Measurements from ENCODE around the gene DICER1. TPM values are rescaled to one million over a fixed set of nuclear protein-coding genes. Genes with fewer than 3 reads are reported as not detected.

The DICER1 gene
- total and polyA plus RNA-seq, 3 donors from 2014 or later: 31.7 to 111 (median 88.1) TPM

DNA sequence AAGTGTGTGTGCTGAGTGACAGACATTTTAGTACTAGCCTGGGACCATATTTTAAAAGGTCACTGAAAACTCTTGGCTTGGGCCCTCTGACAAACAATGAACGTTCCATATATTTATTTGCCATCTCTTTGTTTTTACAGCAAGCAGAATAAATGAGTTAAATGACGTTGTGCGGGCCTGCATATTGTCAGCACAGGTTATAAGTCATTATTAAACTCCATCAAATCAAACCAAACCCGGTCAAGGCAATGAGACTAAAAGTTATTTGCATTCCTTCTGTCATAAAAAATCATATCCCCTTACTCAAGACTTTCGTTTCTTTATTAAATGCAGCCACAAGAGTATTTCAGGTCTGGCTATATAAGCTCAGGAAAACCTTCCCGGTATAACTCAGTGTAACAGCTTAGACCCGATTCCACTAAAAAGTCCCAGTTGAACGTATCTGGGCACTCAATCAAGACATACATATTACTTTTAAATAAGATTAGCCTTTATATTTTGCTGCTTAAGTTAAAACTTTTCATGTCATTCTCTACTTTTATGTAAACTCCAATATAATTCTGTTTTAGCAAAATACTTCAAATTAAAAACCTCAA is 84.9 kb downstream of the DICER1 start:
- no peak for DNase-seq
- Histone ChIP-seq H3K9me3 (no peaks in the 10 kb centered on the region), H3K27me3 (no peaks in the 10 kb centered on the region), H3K4me3 (no peak overlapping the region), H3K4me1 (no peaks in the 10 kb centered on the region), H3K27ac (no peak overlapping the region), H3K36me3 (ENCODE audit: low read depth, missing control alignments) (no peaks in the 10 kb centered on the region)
- WGBS, 2 donors: 74% methylated on average over 8 of the region's 8 CpGs
- intact Hi-C loops (cut with DNase I; ENCODE audit: low total_unique reads): no loop called here
- TF ChIP-seq, protein P1, sequence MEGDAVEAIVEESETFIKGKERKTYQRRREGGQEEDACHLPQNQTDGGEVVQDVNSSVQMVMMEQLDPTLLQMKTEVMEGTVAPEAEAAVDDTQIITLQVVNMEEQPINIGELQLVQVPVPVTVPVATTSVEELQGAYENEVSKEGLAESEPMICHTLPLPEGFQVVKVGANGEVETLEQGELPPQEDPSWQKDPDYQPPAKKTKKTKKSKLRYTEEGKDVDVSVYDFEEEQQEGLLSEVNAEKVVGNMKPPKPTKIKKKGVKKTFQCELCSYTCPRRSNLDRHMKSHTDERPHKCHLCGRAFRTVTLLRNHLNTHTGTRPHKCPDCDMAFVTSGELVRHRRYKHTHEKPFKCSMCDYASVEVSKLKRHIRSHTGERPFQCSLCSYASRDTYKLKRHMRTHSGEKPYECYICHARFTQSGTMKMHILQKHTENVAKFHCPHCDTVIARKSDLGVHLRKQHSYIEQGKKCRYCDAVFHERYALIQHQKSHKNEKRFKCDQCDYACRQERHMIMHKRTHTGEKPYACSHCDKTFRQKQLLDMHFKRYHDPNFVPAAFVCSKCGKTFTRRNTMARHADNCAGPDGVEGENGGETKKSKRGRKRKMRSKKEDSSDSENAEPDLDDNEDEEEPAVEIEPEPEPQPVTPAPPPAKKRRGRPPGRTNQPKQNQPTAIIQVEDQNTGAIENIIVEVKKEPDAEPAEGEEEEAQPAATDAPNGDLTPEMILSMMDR (IDR thresholded peaks at IDR 0.05): no peak
- no peak for TF ChIP-seq POLR2A (IDR thresholded peaks at IDR 0.05)

DNA sequence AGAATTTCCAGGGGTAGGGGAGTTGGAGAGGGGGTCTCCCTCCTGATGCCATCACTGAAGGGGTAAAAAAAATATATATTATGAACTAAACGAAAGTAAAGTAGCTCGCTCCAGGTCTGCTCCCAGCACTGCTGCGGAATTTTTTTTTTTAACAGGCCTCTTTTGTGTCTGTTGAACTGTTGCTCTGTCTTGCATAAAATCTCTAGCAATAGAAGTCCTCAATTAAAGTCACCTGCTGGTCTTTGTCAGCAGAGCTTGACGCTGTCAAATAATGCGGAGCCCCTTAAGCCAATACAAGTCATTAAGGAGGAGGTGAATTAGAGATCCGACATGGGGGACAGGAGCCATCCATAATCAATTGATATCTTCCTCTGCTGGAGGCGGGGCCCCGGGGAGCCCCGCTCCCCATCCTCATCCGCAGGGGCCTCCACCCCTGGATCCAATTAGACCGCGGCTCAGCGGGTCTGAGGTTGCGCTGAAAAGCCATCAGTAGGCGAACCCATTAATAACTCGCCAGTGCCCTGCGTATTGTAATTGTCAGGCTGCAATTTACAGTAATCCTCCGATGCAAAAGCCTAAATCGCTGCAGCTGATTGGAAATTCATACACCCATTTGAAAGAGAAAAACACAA is 85.6 kb downstream of the DICER1 start:
- intact Hi-C loops (cut with DNase I; ENCODE audit: low total_unique reads): no loop called here
- no peak overlapping the region for H3K4me3 ChIP-seq
- H3K9me3 ChIP-seq: no peaks in the 10 kb centered on the region
- H3K36me3 ChIP-seq (ENCODE audit: low read depth, missing control alignments): no peaks in the 10 kb centered on the region
- H3K27ac ChIP-seq: no peak overlapping the region
- no peaks in the 10 kb centered on the region for H3K4me1 ChIP-seq
- no peak for TF ChIP-seq POLR2A (IDR thresholded peaks at IDR 0.05)
- TF ChIP-seq, protein P1 (IDR thresholded peaks at IDR 0.05): no peak
- DNase-seq: no peak
- no peaks in the 10 kb centered on the region for H3K27me3 ChIP-seq
- 57 to 75% methylated on average over 19 of the region's 19 CpGs for WGBS, 2 donors

DNA sequence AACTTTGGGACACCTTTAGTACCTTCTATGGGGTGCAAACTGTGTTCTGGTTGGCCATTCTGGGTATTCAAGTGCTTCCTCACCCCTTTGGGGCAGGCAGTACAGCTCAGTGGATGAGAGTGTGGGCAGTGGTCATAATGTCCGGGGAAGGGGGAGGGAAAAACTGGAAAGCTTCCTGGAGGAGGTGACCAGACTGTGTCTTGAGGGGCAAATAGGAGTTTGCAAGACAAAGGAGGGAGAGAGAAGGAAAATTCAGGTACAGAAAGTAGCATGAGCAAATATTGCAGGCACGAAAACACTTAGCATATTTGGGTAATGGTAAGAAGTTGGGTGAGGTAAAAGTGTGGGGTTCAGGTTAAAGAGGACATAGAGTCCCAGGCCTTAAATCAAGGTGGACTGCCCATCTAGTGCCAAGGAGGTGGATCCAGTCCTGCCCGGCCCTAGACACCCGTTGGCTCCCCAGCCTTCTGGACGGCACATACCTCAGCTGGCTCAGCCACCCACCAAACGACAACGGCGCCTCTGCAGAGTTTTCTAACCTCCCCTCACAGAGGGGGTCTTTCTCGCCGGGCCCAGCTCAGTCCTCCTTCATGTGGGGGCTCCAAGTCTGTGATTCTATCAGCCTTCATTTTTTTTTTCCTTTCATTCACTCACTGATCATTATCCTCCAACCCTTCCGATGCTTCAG is 86.4 kb downstream of the DICER1 start:
- H3K9me3 ChIP-seq: no peaks in the 10 kb centered on the region
- H3K4me3 ChIP-seq: no peak overlapping the region
- intact Hi-C loops (cut with DNase I; ENCODE audit: low total_unique reads): no loop called here
- no peaks in the 10 kb centered on the region for H3K4me1 ChIP-seq
- no peak for DNase-seq
- WGBS, 2 donors: 57 to 65% methylated on average over 11 of the region's 11 CpGs
- H3K27me3 ChIP-seq: no peaks in the 10 kb centered on the region
- H3K27ac ChIP-seq: no peak overlapping the region
- no peaks in the 10 kb centered on the region for H3K36me3 ChIP-seq (ENCODE audit: low read depth, missing control alignments)
- TF ChIP-seq, protein P1 (IDR thresholded peaks at IDR 0.05): no peak
- no peak for TF ChIP-seq POLR2A (IDR thresholded peaks at IDR 0.05)

DNA sequence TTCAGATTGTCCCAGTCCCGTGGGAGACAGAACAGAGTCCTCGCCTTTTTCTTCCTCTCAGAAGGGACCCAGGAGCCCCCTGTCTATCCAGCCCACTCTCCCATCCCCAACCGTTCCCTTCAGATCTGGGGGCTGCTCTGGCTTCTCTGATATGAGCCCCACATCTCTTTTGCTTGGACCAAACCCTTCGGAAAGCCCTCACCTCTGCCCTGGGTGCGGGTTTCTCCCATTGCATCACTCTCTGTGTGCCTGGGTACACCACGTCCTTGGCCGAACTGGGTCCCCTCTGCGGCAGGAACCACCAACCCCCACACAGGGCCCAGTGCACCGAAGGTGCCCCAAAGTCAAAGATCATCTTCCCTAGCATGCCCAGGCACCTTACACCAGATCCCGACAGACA is 87.8 kb downstream of the DICER1 start:
- Histone ChIP-seq H3K27me3 (no peaks in the 10 kb centered on the region), H3K36me3 (ENCODE audit: low read depth, missing control alignments) (no peaks in the 10 kb centered on the region), H3K4me3 (no peak overlapping the region), H3K4me1 (no peaks in the 10 kb centered on the region), H3K27ac (no peak overlapping the region), H3K9me3 (no peaks in the 10 kb centered on the region)
- intact Hi-C loops (cut with DNase I; ENCODE audit: low total_unique reads): no loop called here
- no peak for DNase-seq
- TF ChIP-seq, protein P1 (IDR thresholded peaks at IDR 0.05): no peak
- TF ChIP-seq POLR2A (IDR thresholded peaks at IDR 0.05): no peak
- WGBS, 2 donors: 87 to 90% methylated on average over 10 of the region's 10 CpGs
